Measurements from ENCODE around the gene PIM3.

DNA sequence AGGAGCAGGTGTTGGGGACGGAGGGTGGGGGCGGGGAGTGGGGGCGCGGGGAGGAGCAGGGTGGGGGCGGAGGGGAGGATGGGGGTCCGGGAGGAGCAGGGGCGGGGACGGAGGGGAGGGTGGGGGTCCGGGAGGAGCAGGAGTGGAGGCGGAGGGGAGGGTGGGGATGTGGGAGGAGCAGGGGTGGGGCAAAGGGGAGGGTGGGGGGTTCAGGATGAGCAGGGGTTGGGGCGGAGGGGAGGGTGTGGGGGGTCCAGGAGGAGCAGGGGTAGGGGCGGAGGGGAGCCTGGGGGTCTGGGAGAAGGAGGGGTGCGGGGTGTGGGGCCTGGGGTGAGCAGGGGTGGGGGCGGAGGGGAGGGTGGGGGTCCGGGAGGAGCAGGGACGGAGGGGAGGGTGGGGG is 25.0 kb upstream of the PIM3 start:
- TF ChIP-seq, protein P1, sequence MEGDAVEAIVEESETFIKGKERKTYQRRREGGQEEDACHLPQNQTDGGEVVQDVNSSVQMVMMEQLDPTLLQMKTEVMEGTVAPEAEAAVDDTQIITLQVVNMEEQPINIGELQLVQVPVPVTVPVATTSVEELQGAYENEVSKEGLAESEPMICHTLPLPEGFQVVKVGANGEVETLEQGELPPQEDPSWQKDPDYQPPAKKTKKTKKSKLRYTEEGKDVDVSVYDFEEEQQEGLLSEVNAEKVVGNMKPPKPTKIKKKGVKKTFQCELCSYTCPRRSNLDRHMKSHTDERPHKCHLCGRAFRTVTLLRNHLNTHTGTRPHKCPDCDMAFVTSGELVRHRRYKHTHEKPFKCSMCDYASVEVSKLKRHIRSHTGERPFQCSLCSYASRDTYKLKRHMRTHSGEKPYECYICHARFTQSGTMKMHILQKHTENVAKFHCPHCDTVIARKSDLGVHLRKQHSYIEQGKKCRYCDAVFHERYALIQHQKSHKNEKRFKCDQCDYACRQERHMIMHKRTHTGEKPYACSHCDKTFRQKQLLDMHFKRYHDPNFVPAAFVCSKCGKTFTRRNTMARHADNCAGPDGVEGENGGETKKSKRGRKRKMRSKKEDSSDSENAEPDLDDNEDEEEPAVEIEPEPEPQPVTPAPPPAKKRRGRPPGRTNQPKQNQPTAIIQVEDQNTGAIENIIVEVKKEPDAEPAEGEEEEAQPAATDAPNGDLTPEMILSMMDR (IDR thresholded peaks at IDR 0.05), result no peak
- TF ChIP-seq POLR2A (IDR thresholded peaks at IDR 0.05), result no peak

All from Peyer's patch (tissue), 4 donors.